Mesendoderm (in vitro differentiated cells): Measurements from ENCODE around the gene MYO1G.
"Not testable (repeated sequence)": the region's sequence is repeated elsewhere in the genome, so short reads cannot be mapped to it uniquely, and the experiment has no call there.

Experiments used
- DNase-seq: peaks from one replicate; pipeline ENCODE4 v3.0.0; 2013
- H2AK5ac ChIP-seq: 2 replicates; pipeline ENCODE4 v1.6.1; 2013; ENCODE audit warnings: low read length, inconsistent platforms
- H2BK120ac ChIP-seq: 2 replicates; pipeline ENCODE4 v1.6.1; 2013; ENCODE audit warnings: low read depth, mild to moderate bottlenecking, low read length, moderate library complexity, mixed read lengths
- H2BK15ac ChIP-seq: replicated peaks from 2 replicates; pipeline ENCODE4 v1.6.1; 2013; ENCODE audit warnings: low read depth, mild to moderate bottlenecking, moderate library complexity
- H2BK5ac ChIP-seq: 2 replicates; pipeline ENCODE4 v1.6.1; 2013; ENCODE audit warnings: low read length, inconsistent platforms
- H3K18ac ChIP-seq: 2 replicates; pipeline ENCODE4 v1.6.1; 2013; ENCODE audit warnings: mild to moderate bottlenecking, low read length, mixed read lengths
- H3K23ac ChIP-seq: one replicate; pipeline ENCODE4 v1.6.1; 2013; ENCODE audit warnings: low read length
- H3K27ac ChIP-seq: 2 replicates; pipeline ENCODE4 v1.5.1; 2013; ENCODE audit warnings: low read depth, mild to moderate bottlenecking, inconsistent platforms, low read length, moderate library complexity
- H3K27me3 ChIP-seq: 2 replicates; pipeline ENCODE4 v1.6.1; 2013; ENCODE audit warnings: low read length, control low read depth, mild to moderate bottlenecking, inconsistent platforms; ENCODE audit not compliant: insufficient read depth, poor library complexity
- H3K36me3 ChIP-seq: 2 replicates; pipeline ENCODE4 v1.6.1; 2013; ENCODE audit warnings: low read length, inconsistent platforms; ENCODE audit not compliant: control insufficient read depth, insufficient read depth
- H3K4ac ChIP-seq: one replicate; pipeline ENCODE4 v1.6.1; 2013; ENCODE audit warnings: low read depth, mild to moderate bottlenecking, low read length, moderate library complexity
- H3K4me1 ChIP-seq: 2 replicates; pipeline ENCODE4 v1.6.1; 2013; ENCODE audit warnings: low read depth, low read length, inconsistent platforms; ENCODE audit not compliant: control insufficient read depth
- H3K4me2 ChIP-seq: 2 replicates; pipeline ENCODE4 v1.6.1; 2013; ENCODE audit warnings: low read length
- H3K4me3 ChIP-seq: 2 replicates; pipeline ENCODE4 v1.5.1; 2013; ENCODE audit warnings: mild to moderate bottlenecking, low read length
- H3K56ac ChIP-seq: one replicate; pipeline ENCODE4 v1.6.1; 2013; ENCODE audit warnings: low read length
- H3K79me1 ChIP-seq: 2 replicates; pipeline ENCODE4 v1.6.1; 2013; ENCODE audit warnings: low read length, inconsistent platforms
- H3K79me2 ChIP-seq: 2 replicates; pipeline ENCODE4 v1.6.1; 2013; ENCODE audit warnings: mild to moderate bottlenecking, low read length; ENCODE audit not compliant: control insufficient read depth, insufficient read depth
- H3K9ac ChIP-seq: 2 replicates; pipeline ENCODE4 v1.6.1; 2013; ENCODE audit warnings: low read length, inconsistent platforms
- H4K5ac ChIP-seq: one replicate; pipeline ENCODE4 v1.6.1; 2013; ENCODE audit warnings: low read length
- H4K8ac ChIP-seq: one replicate; pipeline ENCODE4 v1.6.1; 2013; ENCODE audit warnings: low read depth, mild to moderate bottlenecking, control low read depth, low read length, moderate library complexity
- WGBS: extraction: QIAGEN DNeasy Blood & Tissue Kit; methylation state at CpG from one replicate; pipeline ENCODE4 v1.1.7; 2013; ENCODE audit warnings: low lambda C conversion rate, missing lambda C conversion rate; ENCODE audit not compliant: insufficient coverage; ENCODE audit errors: extremely low coverage; 5-methylcytosine and 5-hydroxymethylcytosine counted together

The MYO1G gene

DNA sequence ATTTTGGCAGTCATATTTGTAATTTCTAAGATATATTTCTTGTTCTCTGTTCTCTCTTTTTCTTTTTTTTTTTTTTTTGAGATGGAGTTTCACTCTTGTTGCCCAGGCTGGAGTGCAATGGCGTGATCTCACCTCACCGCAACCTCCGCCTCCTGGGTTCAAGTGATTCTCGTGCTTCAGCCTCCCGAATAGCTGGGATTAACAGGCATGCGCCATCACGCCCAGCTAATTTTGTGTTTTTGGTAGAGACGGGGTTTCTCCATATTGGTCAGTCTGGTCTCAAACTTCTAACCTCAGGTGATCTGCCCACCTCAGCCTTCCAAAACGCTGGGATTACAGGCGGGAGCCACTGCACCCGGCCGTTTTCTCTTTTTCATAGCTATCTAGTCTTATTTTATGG, 46.7 kb upstream of the MYO1G start:
- DNase-seq, H3K9ac ChIP-seq, H4K8ac ChIP-seq, H3K79me2 ChIP-seq, H2BK15ac ChIP-seq, H3K4me1 ChIP-seq, H3K23ac ChIP-seq, H3K18ac ChIP-seq, H2BK5ac ChIP-seq, H3K4ac ChIP-seq, H3K4me3 ChIP-seq, H3K56ac ChIP-seq, H4K5ac ChIP-seq, H3K4me2 ChIP-seq, H2AK5ac ChIP-seq, H3K27me3 ChIP-seq, H2BK120ac ChIP-seq, H3K27ac ChIP-seq, H3K36me3 ChIP-seq: not testable (repeated sequence)
- peaks cover 16% of the 10 kb centered on the region for H3K79me1 ChIP-seq
- WGBS: no CpG with 5 or more reads among the region's 12 CpGs

- no peaks in the 10 kb centered on the region for H3K36me3 ChIP-seq
- no peak overlapping the region for H3K18ac ChIP-seq
- no peak overlapping the region for H3K4me2 ChIP-seq
- no peak overlapping the region for H4K8ac ChIP-seq
- no peak overlapping the region for H3K23ac ChIP-seq
- H3K56ac ChIP-seq: no peak overlapping the region
- H2AK5ac ChIP-seq: no peak overlapping the region
- no peak overlapping the region for H3K27ac ChIP-seq
- H3K4me3 ChIP-seq: no peak overlapping the region
- no peak overlapping the region for H2BK5ac ChIP-seq
- H2BK120ac ChIP-seq: no peak overlapping the region
- H2BK15ac ChIP-seq: no peak overlapping the region
- H3K79me1 ChIP-seq: peaks cover 11% of the 10 kb centered on the region
- no peak overlapping the region for H3K4ac ChIP-seq
- H4K5ac ChIP-seq: no peak overlapping the region
- H3K9ac ChIP-seq: no peak overlapping the region
- no peaks in the 10 kb centered on the region for H3K27me3 ChIP-seq
- no CpG with 5 or more reads among the region's 2 CpGs for WGBS
- DNase-seq: no peak
- peaks cover 3% of the 10 kb centered on the region for H3K79me2 ChIP-seq
- no peaks in the 10 kb centered on the region for H3K4me1 ChIP-seq
Observed at GRCh38 chr7:45024126-45024744, 45.4 kb upstream of the MYO1G start.

DNA sequence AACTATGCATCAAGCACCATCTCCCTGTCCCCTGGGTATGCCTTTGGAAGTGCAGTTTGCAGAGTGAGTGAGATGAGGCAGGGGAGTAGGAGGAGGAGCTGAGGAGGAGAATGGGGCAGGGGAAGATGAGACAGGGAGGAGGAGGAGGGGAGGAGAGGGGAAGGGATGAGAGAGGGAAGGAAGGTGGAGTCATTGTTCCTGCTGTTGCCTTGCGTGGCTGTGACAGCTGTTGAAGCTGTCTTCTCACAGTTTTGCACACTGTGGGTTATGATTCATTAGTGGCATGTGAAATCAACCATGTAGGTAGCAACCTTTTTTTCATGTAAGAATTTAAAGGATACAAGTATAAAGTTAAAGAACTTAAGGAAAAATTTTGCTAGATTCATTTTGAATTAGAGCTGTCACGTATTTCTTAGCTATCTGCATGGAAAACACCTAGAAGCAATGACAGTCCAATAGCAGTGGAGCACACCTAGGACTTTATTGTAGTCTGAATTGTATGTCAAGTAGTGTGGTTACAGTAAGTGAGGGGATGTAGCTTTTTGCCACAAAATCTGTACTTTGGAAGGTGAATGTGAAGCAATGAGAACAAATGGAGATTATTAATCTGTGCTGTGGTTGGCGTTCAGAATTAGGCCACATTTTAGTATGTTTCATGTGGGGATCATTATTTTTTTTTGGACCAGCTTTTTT, 42.9 kb upstream of the MYO1G start:
- Histone ChIP-seq H3K23ac (no peak overlapping the region), H3K36me3 (no peaks in the 10 kb centered on the region), H4K5ac (no peak overlapping the region), H3K18ac (no peak overlapping the region), H2BK120ac (no peak overlapping the region), H3K27me3 (no peaks in the 10 kb centered on the region), H3K4me2 (no peak overlapping the region), H3K9ac (no peak overlapping the region), H2BK5ac (no peak overlapping the region), H3K4me1 (no peaks in the 10 kb centered on the region), H2AK5ac (no peak overlapping the region), H2BK15ac (no peak overlapping the region), H3K4me3 (no peak overlapping the region), H4K8ac (no peak overlapping the region), H3K4ac (no peak overlapping the region), H3K56ac (no peak overlapping the region), H3K79me2 (no peaks in the 10 kb centered on the region), H3K79me1 (peaks cover 11% of the 10 kb centered on the region), H3K27ac (no peak overlapping the region)
- DNase-seq: peak; percentile 14
- no CpG with 5 or more reads among the region's 3 CpGs for WGBS

GRCh38 chr7:45020915-45021314, 42.1 kb upstream of the MYO1G start:
- WGBS: no CpG with 5 or more reads among the region's 5 CpGs
- Histone ChIP-seq H2BK120ac (no peak overlapping the region), H2BK5ac (no peak overlapping the region), H3K27me3 (no peaks in the 10 kb centered on the region), H3K4ac (no peak overlapping the region), H4K5ac (no peak overlapping the region), H3K36me3 (no peaks in the 10 kb centered on the region), H2BK15ac (no peak overlapping the region), H4K8ac (no peak overlapping the region), H3K4me3 (no peak overlapping the region), H3K9ac (no peak overlapping the region), H3K56ac (no peak overlapping the region), H3K23ac (no peak overlapping the region), H3K79me1 (peaks cover 12% of the 10 kb centered on the region), H2AK5ac (no peak overlapping the region), H3K4me2 (no peak overlapping the region), H3K27ac (no peak overlapping the region), H3K79me2 (no peaks in the 10 kb centered on the region), H3K18ac (no peak overlapping the region), H3K4me1 (no peaks in the 10 kb centered on the region)
- DNase-seq: no peak

DNA sequence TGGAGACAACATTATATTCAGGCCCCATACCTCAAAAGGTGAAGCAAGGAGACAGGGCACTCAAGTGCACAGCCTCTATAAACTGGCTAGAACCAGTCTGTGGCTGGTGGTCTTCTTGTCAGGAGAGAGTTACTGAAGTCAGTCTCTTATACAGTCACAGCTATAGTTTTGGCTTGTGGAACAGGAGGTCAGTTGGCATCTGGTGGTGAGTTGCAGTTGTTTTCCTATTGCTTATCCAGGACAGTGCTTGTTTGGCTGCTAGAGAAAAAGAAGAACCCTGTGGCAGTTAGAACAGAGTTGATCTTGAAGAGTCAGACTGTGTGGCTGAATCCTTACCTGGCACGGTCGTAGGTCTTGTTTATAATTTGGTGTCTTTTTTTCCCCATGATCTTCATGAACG, 38.4 kb upstream of the MYO1G start:
- Histone ChIP-seq H3K4me3 (no peak overlapping the region), H3K18ac (no peak overlapping the region), H3K56ac (no peak overlapping the region), H4K8ac (no peak overlapping the region), H2BK15ac (no peak overlapping the region), H3K36me3 (no peaks in the 10 kb centered on the region), H3K4ac (no peak overlapping the region), H3K27me3 (no peaks in the 10 kb centered on the region), H2BK5ac (no peak overlapping the region), H3K79me1 (peaks cover 11% of the 10 kb centered on the region), H3K4me1 (no peaks in the 10 kb centered on the region), H3K23ac (no peak overlapping the region), H2BK120ac (no peak overlapping the region), H3K9ac (no peak overlapping the region), H3K27ac (no peak overlapping the region), H4K5ac (no peak overlapping the region), H3K79me2 (peaks cover 2% of the 10 kb centered on the region), H2AK5ac (no peak overlapping the region), H3K4me2 (no peak overlapping the region)
- DNase-seq: no peak
- WGBS: no CpG with 5 or more reads among the region's 3 CpGs

- Histone ChIP-seq H3K4me1 (no peaks in the 10 kb centered on the region), H3K36me3 (no peaks in the 10 kb centered on the region), H4K5ac (no peak overlapping the region), H3K79me2 (peaks cover 2% of the 10 kb centered on the region), H3K56ac (no peak overlapping the region), H3K4ac (no peak overlapping the region), H2BK15ac (no peak overlapping the region), H3K79me1 (peaks cover 9% of the 10 kb centered on the region), H3K23ac (no peak overlapping the region), H2AK5ac (no peak overlapping the region), H3K9ac (no peak overlapping the region), H4K8ac (no peak overlapping the region), H3K18ac (no peak overlapping the region), H3K4me3 (no peak overlapping the region), H2BK5ac (no peak overlapping the region), H3K4me2 (no peak overlapping the region), H2BK120ac (no peak overlapping the region), H3K27me3 (no peaks in the 10 kb centered on the region), H3K27ac (no peak overlapping the region)
- DNase-seq: no peak
- WGBS: no CpG with 5 or more reads among the region's 1 CpG
Observed at GRCh38 chr7:45015313-45015712, 36.5 kb upstream of the MYO1G start.
